Measurements from ENCODE around the gene TTLL7. TPM values are rescaled to one million over a fixed set of nuclear protein-coding genes. Genes with fewer than 3 reads are reported as not detected.

The TTLL7 gene
- polyA plus RNA-seq, 2 of the 4 experiments (the other 2 are of a cell fraction), result 1.6 to 5.7 TPM

GRCh38 chr1:83998205-83998497, 781 bp downstream of the TTLL7 start:
- Histone ChIP-seq H3K4me1 (0 out of 3 replicates have a peak, but pooled peaks cover 9% of the 10 kb centered on the region), H3K27ac (peak overlapping the region in 1 of 2 experiments; percentile 95; a peak in 1 of 6 replicates), H3K4me3 (peak overlapping the region; percentile 77), H3K9me3 (no peaks in the 10 kb centered on the region), H3K4me2 (peak overlapping the region; percentile 91)
- ChIA-PET POLR2A (no interaction called here), CTCF (interaction anchor here (1.1 kb wide), 1 partner anchor 125 kb away, joined by 4 read pairs; no protein-coding TSS in a partner anchor)
- 91% methylated on average over 4 of the region's 4 CpGs for WGBS (ENCODE audit: missing lambda C conversion rate)
- DNase-seq (ENCODE audit: low read depth in 1 of 2, low spot score in 1 of 2), result no peak
- FAIRE-seq, result no peak
- ATAC-seq, result no peak
- TF ChIP-seq, protein P1, sequence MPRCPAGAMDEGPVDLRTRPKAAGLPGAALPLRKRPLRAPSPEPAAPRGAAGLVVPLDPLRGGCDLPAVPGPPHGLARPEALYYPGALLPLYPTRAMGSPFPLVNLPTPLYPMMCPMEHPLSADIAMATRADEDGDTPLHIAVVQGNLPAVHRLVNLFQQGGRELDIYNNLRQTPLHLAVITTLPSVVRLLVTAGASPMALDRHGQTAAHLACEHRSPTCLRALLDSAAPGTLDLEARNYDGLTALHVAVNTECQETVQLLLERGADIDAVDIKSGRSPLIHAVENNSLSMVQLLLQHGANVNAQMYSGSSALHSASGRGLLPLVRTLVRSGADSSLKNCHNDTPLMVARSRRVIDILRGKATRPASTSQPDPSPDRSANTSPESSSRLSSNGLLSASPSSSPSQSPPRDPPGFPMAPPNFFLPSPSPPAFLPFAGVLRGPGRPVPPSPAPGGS (IDR thresholded peaks at IDR 0.05), result no peak
- no peak for TF ChIP-seq ZC3H11A (IDR thresholded peaks at IDR 0.05)
- TF ChIP-seq SMC3 (IDR thresholded peaks at IDR 0.05), result no peak
- TF ChIP-seq, protein P2, sequence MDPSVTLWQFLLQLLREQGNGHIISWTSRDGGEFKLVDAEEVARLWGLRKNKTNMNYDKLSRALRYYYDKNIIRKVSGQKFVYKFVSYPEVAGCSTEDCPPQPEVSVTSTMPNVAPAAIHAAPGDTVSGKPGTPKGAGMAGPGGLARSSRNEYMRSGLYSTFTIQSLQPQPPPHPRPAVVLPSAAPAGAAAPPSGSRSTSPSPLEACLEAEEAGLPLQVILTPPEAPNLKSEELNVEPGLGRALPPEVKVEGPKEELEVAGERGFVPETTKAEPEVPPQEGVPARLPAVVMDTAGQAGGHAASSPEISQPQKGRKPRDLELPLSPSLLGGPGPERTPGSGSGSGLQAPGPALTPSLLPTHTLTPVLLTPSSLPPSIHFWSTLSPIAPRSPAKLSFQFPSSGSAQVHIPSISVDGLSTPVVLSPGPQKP (IDR thresholded peaks at IDR 0.05; ENCODE audit: low read depth, low read length), result no peak
- no peak for TF ChIP-seq POLR2AphosphoS2 (conservative IDR thresholded peaks at IDR 0.05; ENCODE audit: low read length)
- TF ChIP-seq CHD2 (IDR thresholded peaks at IDR 0.05; ENCODE audit: low read length, partially characterized antibody), result no peak
- no peak for TF ChIP-seq POLR2A (IDR thresholded peaks at IDR 0.05; ENCODE audit: low read length)

GRCh38 chr1:83997631-83998030, 1.3 kb downstream of the TTLL7 start:
- no peak for FAIRE-seq
- ChIA-PET POLR2A (no interaction called here), CTCF (no interaction called here)
- Histone ChIP-seq H3K9me3 (no peaks in the 10 kb centered on the region), H3K4me2 (no peak overlapping the region), H3K27ac (no peak overlapping the region), H3K4me1 (0 out of 3 replicates have a peak, but pooled peaks cover 9% of the 10 kb centered on the region), H3K4me3 (no peak overlapping the region)
- no peak for DNase-seq (ENCODE audit: low read depth in 1 of 2, low spot score in 1 of 2)
- no peak for ATAC-seq
- WGBS (ENCODE audit: missing lambda C conversion rate), result 67% methylated on average over 3 of the region's 3 CpGs
- TF ChIP-seq MYC (IDR thresholded peaks at IDR 0.05; ENCODE audit: borderline replicate concordance, low read length) (no peak), RARB (CRISPR knock-in tag; IDR thresholded peaks at IDR 0.05) (no peak), NPAS2 (CRISPR knock-in tag; IDR thresholded peaks at IDR 0.05; ENCODE audit: borderline replicate concordance) (no peak), SREBF2 (IDR thresholded peaks at IDR 0.05) (no peak), NFE2L2 (conservative IDR thresholded peaks at IDR 0.05; ENCODE audit: low read length) (no peak), RCOR1 (IDR thresholded peaks at IDR 0.05; ENCODE audit: low read depth, low read length) (no peak), NR3C1 (IDR thresholded peaks at IDR 0.05) (no peak), PHF8 (IDR thresholded peaks at IDR 0.05; ENCODE audit: borderline replicate concordance, low read depth) (no peak), ESRRA (IDR thresholded peaks at IDR 0.05; ENCODE audit: borderline replicate concordance, low read length) (no peak), MAX (IDR thresholded peaks at IDR 0.05) (no peak), RFX5 (IDR thresholded peaks at IDR 0.05) (no peak)

- 33% methylated on average over 1 of the region's 1 CpG for WGBS (ENCODE audit: missing lambda C conversion rate)
- no peak for DNase-seq (ENCODE audit: low read depth in 1 of 2, low spot score in 1 of 2)
- no peak for FAIRE-seq
- TF ChIP-seq ZC3H11A (IDR thresholded peaks at IDR 0.05), result no peak
- TF ChIP-seq, protein P2 (IDR thresholded peaks at IDR 0.05; ENCODE audit: low read depth, low read length), result no peak
- no peak for TF ChIP-seq HEYL (CRISPR knock-in tag; IDR thresholded peaks at IDR 0.05)
- TF ChIP-seq TFCP2L1 (CRISPR knock-in tag; IDR thresholded peaks at IDR 0.05), result no peak
- Histone ChIP-seq H3K4me3 (no peak overlapping the region), H3K27ac (no peak overlapping the region), H3K9me3 (no peaks in the 10 kb centered on the region), H3K4me2 (no peak overlapping the region), H3K4me1 (0 out of 3 replicates have a peak, but pooled peaks cover 9% of the 10 kb centered on the region)
- no peak for ATAC-seq
- POLR2A ChIA-PET, result no interaction called here
- CTCF ChIA-PET, result no interaction called here
These were observed 2.3 kb downstream of the TTLL7 start for GRCh38 chr1:83996621-83997020.
